IMR-90 (cell line): ENCODE results near the gene PCARE. TPM values are rescaled to one million over a fixed set of nuclear protein-coding genes. Genes with fewer than 3 reads are reported as not detected.

Experiments
- ATAC-seq: fragments of 200-7000 bp; cut with Tn5 transposase; 2 replicates; pipeline ENCODE4 v1.9.1; 2020; ENCODE audit warnings: low read depth, mild to moderate bottlenecking, moderate library complexity
- BruUV-seq: library from RNA; stranded (reverse); fragments of 400-500 nt; replicated peaks from 2 replicates; lab custom pipeline; 2021; lab: Mats Ljungman, UMichigan
- CTCF ChIA-PET: fragments of 300-600 bp; formaldehyde crosslinking; extraction: SDS; loops from one replicate; lab custom pipeline; 2021; ENCODE audit warnings: antibody characterized with exemption; lab: Yijun Ruan, JAX
- POLR2A ChIA-PET: fragments of 300-600 bp; sonication (Branson Sonifier 250); formaldehyde crosslinking; loops from one replicate; lab custom pipeline; 2022; ENCODE audit warnings: antibody characterized with exemption; ENCODE audit not compliant: unreplicated experiment; lab: Charles Lee
- DNase-seq: peaks from one replicate; pipeline ENCODE4 v3.0.0; 2013
- H2AFZ ChIP-seq: replicated peaks from 2 replicates; pipeline ENCODE3; 2013; ENCODE audit warnings: low read length, mild to moderate bottlenecking; ENCODE audit not compliant: poor library complexity
- H2AK5ac ChIP-seq: 2 replicates; pipeline ENCODE4 v1.6.1; 2013; ENCODE audit warnings: low read depth, low read length, inconsistent platforms
- H2AK9ac ChIP-seq: replicated peaks from 2 replicates; pipeline ENCODE3; 2013; ENCODE audit warnings: mild to moderate bottlenecking, low read depth, low read length, moderate library complexity; ENCODE audit not compliant: poor library complexity
- H2BK120ac ChIP-seq: 2 replicates; pipeline ENCODE4 v1.6.1; 2013; ENCODE audit warnings: low read depth, low read length, inconsistent platforms
- H2BK15ac ChIP-seq: 3 replicates; pipeline ENCODE4 v1.6.1; 2013; ENCODE audit warnings: low read depth, low read length, inconsistent platforms
- H2BK20ac ChIP-seq: 2 replicates; pipeline ENCODE4 v1.6.1; 2013; ENCODE audit warnings: low read depth, mild to moderate bottlenecking, inconsistent platforms, low read length, moderate library complexity
- H2BK5ac ChIP-seq: 2 replicates; pipeline ENCODE4 v1.6.1; 2013; ENCODE audit warnings: mild to moderate bottlenecking, low read depth, low read length, inconsistent platforms; ENCODE audit not compliant: poor library complexity, severe bottlenecking
- H3K14ac ChIP-seq: replicated peaks from 2 replicates; pipeline ENCODE4 v1.6.1; 2013; ENCODE audit warnings: low read depth, low read length, inconsistent platforms
- H3K18ac ChIP-seq: 2 replicates; pipeline ENCODE4 v1.6.1; 2013; ENCODE audit warnings: low read depth, low read length, control low read depth
- H3K23ac ChIP-seq: 2 replicates; pipeline ENCODE4 v1.6.1; 2013; ENCODE audit warnings: low read depth, low read length, inconsistent platforms
- H3K27ac ChIP-seq: 2 replicates; pipeline ENCODE4 v1.5.1; 2013; ENCODE audit warnings: mild to moderate bottlenecking, control low read depth, low read length; ENCODE audit not compliant: insufficient read depth
- H3K27me3 ChIP-seq: 2 replicates; pipeline ENCODE4 v1.6.1; 2013; ENCODE audit warnings: low read length; ENCODE audit not compliant: control insufficient read depth, insufficient read depth
- H3K36me3 ChIP-seq: 2 replicates; pipeline ENCODE4 v1.6.1; 2013; ENCODE audit warnings: low read length, mixed read lengths; ENCODE audit not compliant: control insufficient read depth, insufficient read depth
- H3K4ac ChIP-seq: 2 replicates; pipeline ENCODE4 v1.6.1; 2013; ENCODE audit warnings: low read depth, low read length, inconsistent platforms
- H3K4me1 ChIP-seq: 2 replicates; pipeline ENCODE4 v1.6.1; 2013; ENCODE audit warnings: low read length, mixed read lengths; ENCODE audit not compliant: control insufficient read depth, insufficient read depth
- H3K4me2 ChIP-seq: 2 replicates; pipeline ENCODE4 v1.6.1; 2013; ENCODE audit warnings: low read depth, mild to moderate bottlenecking, control low read depth, low read length, moderate library complexity
- H3K4me3 ChIP-seq: 2 replicates; pipeline ENCODE4 v1.5.1; 2013; ENCODE audit warnings: low read depth, mild to moderate bottlenecking, control low read depth, low read length, moderate library complexity; ENCODE audit not compliant: insufficient read depth
- H3K56ac ChIP-seq: 2 replicates; pipeline ENCODE4 v1.6.1; 2013; ENCODE audit warnings: low read length, inconsistent platforms; ENCODE audit not compliant: insufficient read depth; ENCODE audit errors: extremely low read depth
- H3K79me1 ChIP-seq, 2 experiments: 2 replicates each; pipeline ENCODE4 v1.6.1; 2013; ENCODE audit warnings: low read length in 2 of 2, inconsistent platforms in 1 of 2, low read depth in 1 of 2
- H3K9ac ChIP-seq: 2 replicates; pipeline ENCODE4 v1.6.1; 2013; ENCODE audit warnings: low read depth, low read length, control low read depth
- H3K9me1 ChIP-seq: 2 replicates; pipeline ENCODE4 v1.6.1; 2013; ENCODE audit warnings: low read length, inconsistent platforms; ENCODE audit not compliant: insufficient read depth
- H3K9me3 ChIP-seq: 2 replicates; pipeline ENCODE4 v1.6.1; 2013; ENCODE audit warnings: low read length; ENCODE audit not compliant: control insufficient read depth, insufficient read depth
- H4K20me1 ChIP-seq: 2 replicates; pipeline ENCODE4 v1.6.1; 2013; ENCODE audit warnings: low read length, inconsistent platforms; ENCODE audit not compliant: insufficient read depth
- H4K5ac ChIP-seq: 2 replicates; pipeline ENCODE4 v1.6.1; 2013; ENCODE audit warnings: mild to moderate bottlenecking, low read depth, low read length, control low read depth
- H4K8ac ChIP-seq, 2 experiments: 2 replicates each; pipeline ENCODE4 v1.6.1; 2013; ENCODE audit warnings: low read depth in 2 of 2, low read length in 2 of 2, control low read depth in 1 of 2, inconsistent platforms in 1 of 2
- H4K91ac ChIP-seq: 2 replicates; pipeline ENCODE4 v1.6.1; 2013; ENCODE audit warnings: low read depth, low read length, inconsistent platforms; ENCODE audit not compliant: insufficient read depth
- BHLHE40 ChIP-seq: fragments of 150-350 bp; IDR thresholded peaks from 2 replicates; pipeline ENCODE4 v1.6.1; 2016; ENCODE audit warnings: mild to moderate bottlenecking, low read depth, low read length
- CEBPB ChIP-seq: IDR thresholded peaks from 2 replicates; pipeline ENCODE4 v1.6.1; 2012; ENCODE audit warnings: low read depth, low read length, improper control_type of control experiment
- CHD1 ChIP-seq: IDR thresholded peaks from 2 replicates; pipeline ENCODE4 v1.6.1; 2012; ENCODE audit warnings: low read depth, low read length, improper control_type of control experiment
- ELK1 ChIP-seq: fragments of 150-350 bp; IDR thresholded peaks from 2 replicates; pipeline ENCODE4 v1.6.1; 2016; ENCODE audit warnings: low read depth, mild to moderate bottlenecking, low read length, moderate library complexity, borderline replicate concordance
- FOS ChIP-seq: fragments of 150-350 bp; IDR thresholded peaks from 2 replicates; pipeline ENCODE4 v1.6.1; 2016; ENCODE audit warnings: low read depth, low read length
- MAFK ChIP-seq: IDR thresholded peaks from 2 replicates; pipeline ENCODE4 v1.6.1; 2012; ENCODE audit warnings: low read depth, low read length, improper control_type of control experiment
- MAZ ChIP-seq: IDR thresholded peaks from 2 replicates; pipeline ENCODE4 v1.6.1; 2012; ENCODE audit warnings: low read depth, mild to moderate bottlenecking, low read length, improper control_type of control experiment, moderate library complexity, borderline replicate concordance
- MXI1 ChIP-seq: IDR thresholded peaks from 2 replicates; pipeline ENCODE4 v1.6.1; 2012; ENCODE audit warnings: low read depth, mild to moderate bottlenecking, low read length, moderate library complexity, borderline replicate concordance
- NFE2L2 ChIP-seq: fragments of 150-350 bp; IDR thresholded peaks from 2 replicates; pipeline ENCODE4 v1.6.1; 2016; ENCODE audit warnings: low read depth, mild to moderate bottlenecking, low read length
- POLR2A ChIP-seq: IDR thresholded peaks from 2 replicates; pipeline ENCODE4 v1.6.1; 2012; ENCODE audit warnings: mild to moderate bottlenecking, low read depth, low read length
- RAD21 ChIP-seq: IDR thresholded peaks from 2 replicates; pipeline ENCODE4 v1.6.1; 2012; ENCODE audit warnings: low read length, improper control_type of control experiment
- RCOR1 ChIP-seq: IDR thresholded peaks from 2 replicates; pipeline ENCODE4 v1.6.1; 2012; ENCODE audit warnings: mild to moderate bottlenecking, low read length, improper control_type of control experiment; ENCODE audit not compliant: insufficient replicate concordance
- RFX5 ChIP-seq: IDR thresholded peaks from 2 replicates; pipeline ENCODE4 v1.8.0; 2012; ENCODE audit warnings: low read depth, mild to moderate bottlenecking, low read length, moderate library complexity
- SMC3 ChIP-seq: fragments of 150-350 bp; IDR thresholded peaks from 2 replicates; pipeline ENCODE4 v1.6.1; 2016; ENCODE audit warnings: low read depth, mild to moderate bottlenecking, antibody characterized with exemption, low read length, moderate library complexity
- WGBS, 2 experiments: methylation state at CpG; one replicate each; pipeline versions ENCODE4 v1.1.5 to v1.1.7; 2013; ENCODE audit warnings: missing lambda C conversion rate in 2 of 2; ENCODE audit not compliant: insufficient read length in 1 of 2; ENCODE audit errors: extremely low coverage in 2 of 2; 5-methylcytosine and 5-hydroxymethylcytosine counted together
- dilution Hi-C: fragments of 300-500 bp; cut with HindIII; formaldehyde crosslinking; loops from one replicate; pipeline ENCODE4 v1.14.3; 2018; ENCODE audit warnings: low sequenced_read_pairs; ENCODE audit not compliant: unreplicated experiment
- in situ Hi-C: fragments of 300-500 bp; cut with MboI; formaldehyde crosslinking; loops from 3 replicates; pipeline ENCODE4 v1.14.3; 2019; ENCODE audit warnings: low sequenced_read_pairs, inconsistent platforms, mixed read lengths
- intact Hi-C: fragments of 100-400 bp; cut with micrococcal nuclease; formaldehyde crosslinking; loops from 2 replicates; pipeline ENCODE4 v1.10.0; 2022
- polyA plus RNA-seq, 3 experiments: library from polyadenylated mRNA; depleted of rRNA; stranded (reverse); fragments of >200 nt; gene quantifications; 2 replicates each; pipeline ENCODE4 v1.2.3, GENCODE V29; 2012; ENCODE audit warnings: low replicate concordance in 1 of 3
- total RNA-seq: library from RNA; depleted of rRNA; stranded (reverse); fragments of >200 nt; gene quantifications from 2 replicates; pipeline ENCODE4 v1.2.3, GENCODE V29; 2012
- TF ChIP-seq, protein P1 (sequence below): fragments of 150-350 bp; IDR thresholded peaks from 2 replicates; pipeline ENCODE4 v1.6.1; 2017; ENCODE audit warnings: mild to moderate bottlenecking, antibody characterized with exemption, low read length, low read depth
- TF ChIP-seq, protein P2 (sequence below): conservative IDR thresholded peaks from 2 replicates; pipeline ENCODE4 v1.5.1; 2012; ENCODE audit warnings: mild to moderate bottlenecking, low read depth, low read length, improper control_type of control experiment

PCARE gene
- total and polyA plus RNA-seq, 2 of the 4 experiments (the other 2 are of a cell fraction), result not detected

GRCh38 chr2:29041161-29041660, 33.1 kb downstream of the PCARE start:
- Histone ChIP-seq H2BK20ac (no peak overlapping the region), H3K9ac (no peak overlapping the region), H4K20me1 (no peaks in the 10 kb centered on the region), H3K36me3 (no peaks in the 10 kb centered on the region), H3K23ac (no peak overlapping the region), H3K4me3 (no peak overlapping the region), H2AFZ (no peak overlapping the region), H4K5ac (no peak overlapping the region), H3K27me3 (peaks cover 4% of the 10 kb centered on the region; the same call in 1 of the 2 replicates), H3K56ac (no peak overlapping the region), H2BK120ac (no peak overlapping the region), H2AK9ac (no peak overlapping the region), H3K79me1 (no peaks in the 10 kb centered on the region), H3K4me1 (peaks cover 3% of the 10 kb centered on the region), H2BK15ac (no peak overlapping the region), H3K4ac (no peak overlapping the region), H3K27ac (no peak overlapping the region), H3K4me2 (no peak overlapping the region), H4K91ac (no peak overlapping the region), H3K18ac (no peak overlapping the region), H4K8ac (no peak overlapping the region), H3K9me1 (peaks cover 5% of the 10 kb centered on the region; the same call in 1 of the 2 replicates), H3K9me3 (no peaks in the 10 kb centered on the region), H2BK5ac (no peak overlapping the region), H2AK5ac (no peak overlapping the region), H3K14ac (no peak overlapping the region)
- DNase-seq, result no peak
- BruUV-seq, result no TSS peak
- POLR2A ChIA-PET, result no interaction called here
- TF ChIP-seq BHLHE40, result no peak
- no peak for TF ChIP-seq RCOR1
- TF ChIP-seq SMC3, result no peak
- no peak for TF ChIP-seq MAZ
- TF ChIP-seq CEBPB, result no peak
- no peak for TF ChIP-seq MAFK
- TF ChIP-seq, protein P1, sequence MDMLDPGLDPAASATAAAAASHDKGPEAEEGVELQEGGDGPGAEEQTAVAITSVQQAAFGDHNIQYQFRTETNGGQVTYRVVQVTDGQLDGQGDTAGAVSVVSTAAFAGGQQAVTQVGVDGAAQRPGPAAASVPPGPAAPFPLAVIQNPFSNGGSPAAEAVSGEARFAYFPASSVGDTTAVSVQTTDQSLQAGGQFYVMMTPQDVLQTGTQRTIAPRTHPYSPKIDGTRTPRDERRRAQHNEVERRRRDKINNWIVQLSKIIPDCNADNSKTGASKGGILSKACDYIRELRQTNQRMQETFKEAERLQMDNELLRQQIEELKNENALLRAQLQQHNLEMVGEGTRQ, result no peak
- TF ChIP-seq POLR2A, result no peak
- no peak for TF ChIP-seq NFE2L2
- no peak for TF ChIP-seq RFX5
- TF ChIP-seq ELK1, result no peak
- TF ChIP-seq CHD1, result no peak
- TF ChIP-seq RAD21, result no peak
- no peak for TF ChIP-seq FOS
- no peak for TF ChIP-seq MXI1
- TF ChIP-seq, protein P2, sequence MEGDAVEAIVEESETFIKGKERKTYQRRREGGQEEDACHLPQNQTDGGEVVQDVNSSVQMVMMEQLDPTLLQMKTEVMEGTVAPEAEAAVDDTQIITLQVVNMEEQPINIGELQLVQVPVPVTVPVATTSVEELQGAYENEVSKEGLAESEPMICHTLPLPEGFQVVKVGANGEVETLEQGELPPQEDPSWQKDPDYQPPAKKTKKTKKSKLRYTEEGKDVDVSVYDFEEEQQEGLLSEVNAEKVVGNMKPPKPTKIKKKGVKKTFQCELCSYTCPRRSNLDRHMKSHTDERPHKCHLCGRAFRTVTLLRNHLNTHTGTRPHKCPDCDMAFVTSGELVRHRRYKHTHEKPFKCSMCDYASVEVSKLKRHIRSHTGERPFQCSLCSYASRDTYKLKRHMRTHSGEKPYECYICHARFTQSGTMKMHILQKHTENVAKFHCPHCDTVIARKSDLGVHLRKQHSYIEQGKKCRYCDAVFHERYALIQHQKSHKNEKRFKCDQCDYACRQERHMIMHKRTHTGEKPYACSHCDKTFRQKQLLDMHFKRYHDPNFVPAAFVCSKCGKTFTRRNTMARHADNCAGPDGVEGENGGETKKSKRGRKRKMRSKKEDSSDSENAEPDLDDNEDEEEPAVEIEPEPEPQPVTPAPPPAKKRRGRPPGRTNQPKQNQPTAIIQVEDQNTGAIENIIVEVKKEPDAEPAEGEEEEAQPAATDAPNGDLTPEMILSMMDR, result no peak
- intact Hi-C loops (no loop called here), dilution Hi-C loops (no loop called here), in situ Hi-C loops (no loop called here)
- CTCF ChIA-PET, result no interaction called here
- WGBS, 2 experiments, result 100% methylated on average over 1 of the region's 9 CpGs; no CpG with 5 or more reads in 1 of the 2 experiments
- ATAC-seq, result no peak
